Measurements from ENCODE around the gene PRDM12.
"Not testable (repeated sequence)": the region's sequence is repeated elsewhere in the genome, so short reads cannot be mapped to it uniquely, and the experiment has no call there.

The PRDM12 gene

DNA sequence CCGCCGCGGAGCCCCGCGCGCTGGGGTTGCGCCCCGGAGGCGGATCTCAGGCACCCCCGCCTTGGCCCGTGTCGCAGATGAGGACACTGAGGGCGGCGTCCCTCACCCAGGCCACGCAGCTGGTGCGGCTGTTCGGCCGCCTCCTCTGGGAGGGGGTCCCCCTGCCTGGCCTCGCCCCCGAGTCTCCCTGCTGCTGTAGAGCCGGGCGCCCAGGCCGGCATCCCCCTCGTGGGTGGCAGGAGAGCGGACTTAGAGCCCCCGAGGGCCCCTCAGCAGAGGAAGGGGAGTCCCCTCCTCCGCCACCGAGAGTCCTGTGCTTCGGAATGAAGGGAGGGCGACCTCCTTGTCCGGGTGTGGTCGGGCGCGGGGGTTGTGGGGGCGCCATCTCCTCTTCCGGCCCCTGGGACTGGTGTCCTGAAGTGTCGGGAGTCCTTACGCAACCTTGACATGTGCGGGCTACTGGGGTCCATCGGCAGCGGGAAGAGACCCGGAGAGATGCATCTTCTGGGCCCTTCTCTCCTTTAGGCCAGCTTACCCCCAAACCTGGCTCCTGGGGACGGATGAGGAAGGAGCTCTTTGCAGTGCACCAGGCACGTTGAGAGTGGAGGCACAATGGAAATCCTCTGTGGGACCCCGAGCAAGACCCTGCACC lies 17.5 kb downstream of the PRDM12 start:
- no peaks in the 10 kb centered on the region for H3K79me2 ChIP-seq (ENCODE audit: control insufficient read depth, low read length)
- H3K27me3 ChIP-seq (ENCODE audit: control insufficient read depth, low read length), result peaks cover 16% of the 10 kb centered on the region
- no peaks in the 10 kb centered on the region for H4K20me1 ChIP-seq (ENCODE audit: control insufficient read depth, insufficient read depth, low read depth, low read length)
- peaks cover 4% of the 10 kb centered on the region; the same call in 1 of the 2 replicates for H3K9me3 ChIP-seq (ENCODE audit: control insufficient read depth, insufficient read depth, low read length)
- no peak overlapping the region for H3K27ac ChIP-seq (ENCODE audit: low read depth, low read length)
- TF ChIP-seq, protein P1, sequence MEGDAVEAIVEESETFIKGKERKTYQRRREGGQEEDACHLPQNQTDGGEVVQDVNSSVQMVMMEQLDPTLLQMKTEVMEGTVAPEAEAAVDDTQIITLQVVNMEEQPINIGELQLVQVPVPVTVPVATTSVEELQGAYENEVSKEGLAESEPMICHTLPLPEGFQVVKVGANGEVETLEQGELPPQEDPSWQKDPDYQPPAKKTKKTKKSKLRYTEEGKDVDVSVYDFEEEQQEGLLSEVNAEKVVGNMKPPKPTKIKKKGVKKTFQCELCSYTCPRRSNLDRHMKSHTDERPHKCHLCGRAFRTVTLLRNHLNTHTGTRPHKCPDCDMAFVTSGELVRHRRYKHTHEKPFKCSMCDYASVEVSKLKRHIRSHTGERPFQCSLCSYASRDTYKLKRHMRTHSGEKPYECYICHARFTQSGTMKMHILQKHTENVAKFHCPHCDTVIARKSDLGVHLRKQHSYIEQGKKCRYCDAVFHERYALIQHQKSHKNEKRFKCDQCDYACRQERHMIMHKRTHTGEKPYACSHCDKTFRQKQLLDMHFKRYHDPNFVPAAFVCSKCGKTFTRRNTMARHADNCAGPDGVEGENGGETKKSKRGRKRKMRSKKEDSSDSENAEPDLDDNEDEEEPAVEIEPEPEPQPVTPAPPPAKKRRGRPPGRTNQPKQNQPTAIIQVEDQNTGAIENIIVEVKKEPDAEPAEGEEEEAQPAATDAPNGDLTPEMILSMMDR (IDR thresholded peaks at IDR 0.05; ENCODE audit: low read depth, low read length, poor library complexity, severe bottlenecking), result no peak
- TF ChIP-seq EZH2phosphoT487 (IDR thresholded peaks at IDR 0.05; ENCODE audit: borderline replicate concordance, low read length), result no peak
- H3F3A ChIP-seq (ENCODE audit: control insufficient read depth, insufficient read depth), result peaks cover 4% of the 10 kb centered on the region; the same call in 1 of the 2 replicates
- H3K4me1 ChIP-seq (ENCODE audit: control insufficient read depth, low read length), result peaks cover 13% of the 10 kb centered on the region
- H3K36me3 ChIP-seq (ENCODE audit: control insufficient read depth, low read length), result no peaks in the 10 kb centered on the region
- H3K9me2 ChIP-seq (replicated peaks; ENCODE audit: control insufficient read depth, low read length), result no peaks in the 10 kb centered on the region
- peak overlapping the region; percentile 100 for H3K4me2 ChIP-seq (ENCODE audit: low read length)
- peak overlapping the region; percentile 88 for H3K4me3 ChIP-seq (ENCODE audit: low read length)

DNA sequence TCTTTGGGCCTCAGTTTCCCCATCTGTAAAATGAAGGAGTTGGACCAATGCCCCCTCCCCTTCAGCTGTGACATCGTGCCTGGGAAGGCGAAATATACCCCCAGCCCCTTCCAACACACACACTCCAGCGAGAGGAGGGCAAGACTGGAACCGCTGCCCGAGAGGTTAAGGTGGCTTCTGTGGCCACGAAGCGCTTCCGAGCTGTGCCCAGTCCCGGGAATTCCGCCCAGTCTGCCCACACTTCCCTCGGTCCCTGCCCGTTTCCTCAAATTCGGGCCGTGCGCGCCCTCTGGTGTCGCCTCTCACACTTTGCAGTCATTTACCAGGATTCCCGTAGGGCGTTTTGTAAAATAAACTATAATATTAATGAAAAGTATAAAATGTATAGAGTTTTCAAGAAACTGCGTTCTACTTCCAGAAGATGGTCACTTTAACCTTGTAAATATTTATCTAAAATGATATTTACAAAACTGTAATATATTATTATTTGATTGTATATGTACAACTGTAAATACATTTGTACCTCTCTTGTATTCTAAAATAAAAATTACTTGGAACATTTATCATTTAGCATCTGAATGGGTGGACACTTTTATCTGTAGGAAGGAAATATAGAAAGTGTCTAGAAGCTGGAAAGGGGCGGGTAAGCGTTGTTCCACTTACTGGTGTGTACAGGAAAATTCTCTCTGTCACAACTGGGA lies 18.2 kb downstream of the PRDM12 start:
- TF ChIP-seq EZH2phosphoT487 (IDR thresholded peaks at IDR 0.05; ENCODE audit: borderline replicate concordance, low read length), result no peak
- TF ChIP-seq, protein P1 (IDR thresholded peaks at IDR 0.05; ENCODE audit: low read depth, low read length, poor library complexity, severe bottlenecking), result peak; percentile 72
- Histone ChIP-seq H3K4me1 (ENCODE audit: control insufficient read depth, low read length) (peaks cover 13% of the 10 kb centered on the region), H3K9me2 (replicated peaks; ENCODE audit: control insufficient read depth, low read length) (no peaks in the 10 kb centered on the region), H3K27me3 (ENCODE audit: control insufficient read depth, low read length) (peaks cover 17% of the 10 kb centered on the region), H3K9me3 (ENCODE audit: control insufficient read depth, insufficient read depth, low read length) (peaks cover 4% of the 10 kb centered on the region; the same call in 1 of the 2 replicates), H3K79me2 (ENCODE audit: control insufficient read depth, low read length) (no peaks in the 10 kb centered on the region), H3K27ac (ENCODE audit: low read depth, low read length) (no peak overlapping the region), H3F3A (ENCODE audit: control insufficient read depth, insufficient read depth) (peaks cover 4% of the 10 kb centered on the region; the same call in 1 of the 2 replicates), H3K4me2 (ENCODE audit: low read length) (peak overlapping the region; percentile 100), H3K36me3 (ENCODE audit: control insufficient read depth, low read length) (no peaks in the 10 kb centered on the region), H4K20me1 (ENCODE audit: control insufficient read depth, insufficient read depth, low read depth, low read length) (no peaks in the 10 kb centered on the region), H3K4me3 (ENCODE audit: low read length) (peak overlapping the region; percentile 88)

DNA sequence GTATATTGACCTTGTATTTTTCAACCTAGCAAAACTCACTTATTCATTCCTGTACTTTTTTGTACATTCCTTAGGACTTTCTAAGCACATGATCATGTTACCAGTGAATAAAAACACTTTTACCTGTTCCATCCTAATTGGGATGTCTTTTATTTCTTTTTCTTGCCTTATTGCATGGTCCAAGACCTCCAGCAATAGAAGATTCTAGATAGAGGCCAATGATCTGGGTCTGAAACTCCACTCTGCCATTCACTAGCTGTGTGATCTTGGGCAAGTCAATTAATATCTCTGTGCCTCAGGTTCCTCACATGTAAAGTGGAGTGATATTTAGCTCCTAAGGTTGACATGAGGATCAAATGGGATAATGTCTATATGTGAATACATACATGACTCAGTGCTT lies 20.7 kb downstream of the PRDM12 start:
- H3K9me3 ChIP-seq (ENCODE audit: control insufficient read depth, insufficient read depth, low read length), result peaks cover 4% of the 10 kb centered on the region; the same call in 1 of the 2 replicates
- no peaks in the 10 kb centered on the region for H4K20me1 ChIP-seq (ENCODE audit: control insufficient read depth, insufficient read depth, low read depth, low read length)
- H3F3A ChIP-seq (ENCODE audit: control insufficient read depth, insufficient read depth), result peaks cover 4% of the 10 kb centered on the region; the same call in 1 of the 2 replicates
- H3K27me3 ChIP-seq (ENCODE audit: control insufficient read depth, low read length), result peaks cover 18% of the 10 kb centered on the region
- H3K9me2 ChIP-seq (replicated peaks; ENCODE audit: control insufficient read depth, low read length), result no peaks in the 10 kb centered on the region
- H3K4me1 ChIP-seq (ENCODE audit: control insufficient read depth, low read length), result peaks cover 20% of the 10 kb centered on the region
- no peak for TF ChIP-seq EZH2phosphoT487 (IDR thresholded peaks at IDR 0.05; ENCODE audit: borderline replicate concordance, low read length)
- TF ChIP-seq, protein P1 (IDR thresholded peaks at IDR 0.05; ENCODE audit: low read depth, low read length, poor library complexity, severe bottlenecking), result no peak
- H3K4me3 ChIP-seq (ENCODE audit: low read length), result no peak overlapping the region
- no peak overlapping the region for H3K27ac ChIP-seq (ENCODE audit: low read depth, low read length)
- H3K79me2 ChIP-seq (ENCODE audit: control insufficient read depth, low read length), result no peaks in the 10 kb centered on the region
- H3K36me3 ChIP-seq (ENCODE audit: control insufficient read depth, low read length), result no peaks in the 10 kb centered on the region
- no peak overlapping the region for H3K4me2 ChIP-seq (ENCODE audit: low read length)

DNA sequence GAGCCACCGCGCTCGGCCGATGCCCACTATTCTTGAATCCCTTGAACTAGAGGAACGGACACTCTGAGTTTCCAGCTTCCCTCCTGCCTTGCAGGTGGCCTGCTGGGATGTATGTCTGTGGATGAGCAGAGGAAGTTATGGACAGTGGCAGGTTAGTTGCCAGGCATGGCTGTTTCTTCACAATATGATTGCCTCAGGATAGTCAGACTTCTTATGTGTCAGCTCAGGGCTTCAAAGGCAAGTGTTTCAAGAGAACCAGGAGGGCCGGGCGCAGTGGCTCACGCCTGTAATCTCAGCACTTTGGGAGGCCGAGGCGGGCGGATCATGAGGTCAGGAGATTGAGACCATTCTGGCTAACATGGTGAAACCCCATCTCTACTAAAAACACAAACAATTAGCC lies 21.6 kb downstream of the PRDM12 start:
- not testable (repeated sequence) for H3K9me3 ChIP-seq (ENCODE audit: control insufficient read depth, insufficient read depth, low read length); H3K79me2 ChIP-seq (ENCODE audit: control insufficient read depth, low read length); H3K9me2 ChIP-seq (replicated peaks; ENCODE audit: control insufficient read depth, low read length); H3K36me3 ChIP-seq (ENCODE audit: control insufficient read depth, low read length); H3K27ac ChIP-seq (ENCODE audit: low read depth, low read length); H3K4me2 ChIP-seq (ENCODE audit: low read length); H3F3A ChIP-seq (ENCODE audit: control insufficient read depth, insufficient read depth); H4K20me1 ChIP-seq (ENCODE audit: control insufficient read depth, insufficient read depth, low read depth, low read length); H3K4me3 ChIP-seq (ENCODE audit: low read length)
- Histone ChIP-seq H3K4me1 (ENCODE audit: control insufficient read depth, low read length) (peaks cover 20% of the 10 kb centered on the region), H3K27me3 (ENCODE audit: control insufficient read depth, low read length) (peaks cover 15% of the 10 kb centered on the region)

Measured in DOHH2 (cell line).